ENCODE results near the gene FAT3. TPM values are rescaled to one million over a fixed set of nuclear protein-coding genes. Genes with fewer than 3 reads are reported as not detected.

FAT3 gene
- polyA plus RNA-seq, 3 donors = not detected

- H3K36me3 Mint-ChIP-seq = no peaks in the 10 kb centered on the region
- H3K27ac Mint-ChIP-seq = no peak overlapping the region
- no peaks in the 10 kb centered on the region for H3K4me1 ChIP-seq (ENCODE audit: control insufficient read depth in 1 of 2, insufficient read depth in 2 of 2, low read length in 2 of 2)
- H3K27me3 Mint-ChIP-seq (ENCODE audit: low read depth in 3 of 3) = peaks cover 0 to 1% (median 0%) of the 10 kb centered on the region in 3 donors
- H3K9me3 Mint-ChIP-seq = no peaks in the 10 kb centered on the region
- H3K36me3 ChIP-seq (replicated peaks in 1 of 2; ENCODE audit: control insufficient read depth in 1 of 2, insufficient read depth in 2 of 2, low read length in 2 of 2) = no peaks in the 10 kb centered on the region
- no peaks in the 10 kb centered on the region for H3K79me2 ChIP-seq (ENCODE audit: insufficient read depth, low read length)
- TF ChIP-seq, protein P1, sequence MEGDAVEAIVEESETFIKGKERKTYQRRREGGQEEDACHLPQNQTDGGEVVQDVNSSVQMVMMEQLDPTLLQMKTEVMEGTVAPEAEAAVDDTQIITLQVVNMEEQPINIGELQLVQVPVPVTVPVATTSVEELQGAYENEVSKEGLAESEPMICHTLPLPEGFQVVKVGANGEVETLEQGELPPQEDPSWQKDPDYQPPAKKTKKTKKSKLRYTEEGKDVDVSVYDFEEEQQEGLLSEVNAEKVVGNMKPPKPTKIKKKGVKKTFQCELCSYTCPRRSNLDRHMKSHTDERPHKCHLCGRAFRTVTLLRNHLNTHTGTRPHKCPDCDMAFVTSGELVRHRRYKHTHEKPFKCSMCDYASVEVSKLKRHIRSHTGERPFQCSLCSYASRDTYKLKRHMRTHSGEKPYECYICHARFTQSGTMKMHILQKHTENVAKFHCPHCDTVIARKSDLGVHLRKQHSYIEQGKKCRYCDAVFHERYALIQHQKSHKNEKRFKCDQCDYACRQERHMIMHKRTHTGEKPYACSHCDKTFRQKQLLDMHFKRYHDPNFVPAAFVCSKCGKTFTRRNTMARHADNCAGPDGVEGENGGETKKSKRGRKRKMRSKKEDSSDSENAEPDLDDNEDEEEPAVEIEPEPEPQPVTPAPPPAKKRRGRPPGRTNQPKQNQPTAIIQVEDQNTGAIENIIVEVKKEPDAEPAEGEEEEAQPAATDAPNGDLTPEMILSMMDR (IDR thresholded peaks at IDR 0.05) = no peak
- 13% methylated on average over 1 of the region's 1 CpG for WGBS (ENCODE audit: insufficient coverage)
- no peak for DNase-seq
- H3K4me2 ChIP-seq (replicated peaks; ENCODE audit: extremely low read depth, low read length, poor library complexity, severe bottlenecking) = no peak overlapping the region
- H3K27me3 ChIP-seq (ENCODE audit: control insufficient read depth in 2 of 2, insufficient read depth in 2 of 2, low read length in 2 of 2) = no peaks in the 10 kb centered on the region
- H3K4me1 Mint-ChIP-seq = no peaks in the 10 kb centered on the region
- no peak overlapping the region for H2AFZ ChIP-seq (ENCODE audit: insufficient read depth, low read depth, low read length, poor library complexity, severe bottlenecking)
- intact Hi-C loops (cut with micrococcal nuclease) = no loop called here
- H3K9me3 ChIP-seq (replicated peaks in 1 of 2; ENCODE audit: control insufficient read depth in 1 of 2, insufficient read depth in 1 of 2, low read length in 2 of 2) = no peaks in the 10 kb centered on the region
- no peak overlapping the region for H3K27ac ChIP-seq (ENCODE audit: low read depth in 1 of 2, low read length in 2 of 2)
- no peak overlapping the region for H3K4me3 Mint-ChIP-seq
- no peak overlapping the region for H3K9ac ChIP-seq (ENCODE audit: insufficient read depth, low read length, poor library complexity, severe bottlenecking)
- H4K20me1 ChIP-seq (ENCODE audit: insufficient read depth, low read length) = no peaks in the 10 kb centered on the region
- no peak overlapping the region for H3K4me3 ChIP-seq (replicated peaks in 1 of 3; ENCODE audit: low read depth in 2 of 3, low read length in 3 of 3)
These were observed 16.3 kb downstream of the FAT3 start for GRCh38 chr11:92240916-92241315.

DNA sequence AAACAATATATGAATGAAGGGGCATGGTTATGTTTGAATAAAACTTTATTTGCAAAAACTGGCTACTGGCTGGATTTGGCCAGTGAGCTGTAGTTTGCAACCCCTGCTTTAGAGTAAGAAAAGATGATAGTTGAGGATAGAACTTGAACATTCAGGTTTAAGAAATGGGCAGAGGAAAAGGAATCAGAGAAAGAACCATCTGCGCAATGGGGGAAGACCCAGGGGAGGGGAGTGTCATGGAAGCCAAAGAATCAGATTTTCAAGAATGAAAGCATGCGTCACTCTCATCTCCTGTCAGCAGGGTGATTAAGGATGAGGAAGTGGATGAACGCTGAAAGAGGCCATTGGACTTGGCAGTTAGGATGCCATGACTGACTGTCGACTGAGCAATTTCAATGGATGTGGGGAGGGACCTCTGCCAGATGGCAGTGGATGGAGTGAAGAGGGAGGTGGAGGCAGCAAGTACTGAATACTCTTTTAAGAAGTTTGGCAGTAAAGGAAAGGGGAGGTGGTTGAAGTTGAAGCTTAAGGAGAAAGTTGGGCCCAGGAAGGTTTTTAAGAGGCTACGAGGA is 21.2 kb downstream of the FAT3 start:
- intact Hi-C loops (cut with micrococcal nuclease) = no loop called here
- no peak overlapping the region for H3K4me3 Mint-ChIP-seq

More for the DNA sequence above, 21.2 kb downstream of the FAT3 start:
- no peaks in the 10 kb centered on the region for H3K9me3 ChIP-seq (replicated peaks in 1 of 2; ENCODE audit: control insufficient read depth in 1 of 2, insufficient read depth in 1 of 2, low read length in 2 of 2)
- H3K27me3 ChIP-seq (ENCODE audit: control insufficient read depth in 2 of 2, insufficient read depth in 2 of 2, low read length in 2 of 2) = no peaks in the 10 kb centered on the region
- no peaks in the 10 kb centered on the region for H3K27me3 Mint-ChIP-seq (ENCODE audit: low read depth in 3 of 3)
- no peaks in the 10 kb centered on the region for H4K20me1 ChIP-seq (ENCODE audit: insufficient read depth, low read length)
- no peak overlapping the region for H2AFZ ChIP-seq (ENCODE audit: insufficient read depth, low read depth, low read length, poor library complexity, severe bottlenecking)
- no peaks in the 10 kb centered on the region for H3K4me1 Mint-ChIP-seq
- no peak overlapping the region for H3K27ac ChIP-seq (ENCODE audit: low read depth in 1 of 2, low read length in 2 of 2)
- whole genome bisulfite sequencing (ENCODE audit: insufficient coverage) = 82% methylated on average over 5 of the region's 5 CpGs
- no peaks in the 10 kb centered on the region for H3K4me1 ChIP-seq (ENCODE audit: control insufficient read depth in 1 of 2, insufficient read depth in 2 of 2, low read length in 2 of 2)
- no peaks in the 10 kb centered on the region for H3K36me3 ChIP-seq (replicated peaks in 1 of 2; ENCODE audit: control insufficient read depth in 1 of 2, insufficient read depth in 2 of 2, low read length in 2 of 2)
- H3K9me3 Mint-ChIP-seq = no peaks in the 10 kb centered on the region
- H3K9ac ChIP-seq (ENCODE audit: insufficient read depth, low read length, poor library complexity, severe bottlenecking) = no peak overlapping the region
- no peaks in the 10 kb centered on the region for H3K36me3 Mint-ChIP-seq
- no peaks in the 10 kb centered on the region for H3K79me2 ChIP-seq (ENCODE audit: insufficient read depth, low read length)
- no peak for DNase-seq
- no peak overlapping the region for H3K4me3 ChIP-seq (replicated peaks in 1 of 3; ENCODE audit: low read depth in 2 of 3, low read length in 3 of 3)
- H3K27ac Mint-ChIP-seq = no peak overlapping the region
- TF ChIP-seq, protein P1 (IDR thresholded peaks at IDR 0.05) = no peak
- H3K4me2 ChIP-seq (replicated peaks; ENCODE audit: extremely low read depth, low read length, poor library complexity, severe bottlenecking) = no peak overlapping the region

All from CD14-positive monocyte (primary cell).